ENCODE data around the gene GPR143. TPM values are rescaled to one million over a fixed set of nuclear protein-coding genes. Genes with fewer than 3 reads are reported as not detected.

Gene GPR143
- total RNA-seq, 1 experiment from 2014 or later, result 1.2 TPM

DNA sequence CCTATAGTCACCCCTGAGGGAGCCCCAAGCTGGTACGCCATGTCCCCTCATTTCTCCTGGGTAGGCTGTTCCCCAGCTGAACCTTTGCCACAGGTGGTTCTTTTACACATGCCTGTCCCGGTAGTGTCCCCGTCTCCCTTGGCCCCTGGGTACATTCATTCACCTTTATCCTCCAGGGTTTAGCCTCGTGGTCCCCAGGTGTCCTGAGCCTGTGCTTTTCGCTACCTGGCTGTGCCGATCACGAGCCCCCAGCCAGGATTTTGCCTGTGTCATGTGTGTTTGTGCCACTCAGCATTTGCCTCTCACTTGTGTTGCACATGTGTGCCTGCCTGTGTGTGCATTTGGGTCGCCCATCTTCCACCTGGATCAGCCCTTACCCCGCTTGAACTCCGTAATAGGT lies 57.6 kb downstream of the GPR143 start:
- POLR2A ChIA-PET (ENCODE audit: low non-redundant PET), result no interaction called here

DNA sequence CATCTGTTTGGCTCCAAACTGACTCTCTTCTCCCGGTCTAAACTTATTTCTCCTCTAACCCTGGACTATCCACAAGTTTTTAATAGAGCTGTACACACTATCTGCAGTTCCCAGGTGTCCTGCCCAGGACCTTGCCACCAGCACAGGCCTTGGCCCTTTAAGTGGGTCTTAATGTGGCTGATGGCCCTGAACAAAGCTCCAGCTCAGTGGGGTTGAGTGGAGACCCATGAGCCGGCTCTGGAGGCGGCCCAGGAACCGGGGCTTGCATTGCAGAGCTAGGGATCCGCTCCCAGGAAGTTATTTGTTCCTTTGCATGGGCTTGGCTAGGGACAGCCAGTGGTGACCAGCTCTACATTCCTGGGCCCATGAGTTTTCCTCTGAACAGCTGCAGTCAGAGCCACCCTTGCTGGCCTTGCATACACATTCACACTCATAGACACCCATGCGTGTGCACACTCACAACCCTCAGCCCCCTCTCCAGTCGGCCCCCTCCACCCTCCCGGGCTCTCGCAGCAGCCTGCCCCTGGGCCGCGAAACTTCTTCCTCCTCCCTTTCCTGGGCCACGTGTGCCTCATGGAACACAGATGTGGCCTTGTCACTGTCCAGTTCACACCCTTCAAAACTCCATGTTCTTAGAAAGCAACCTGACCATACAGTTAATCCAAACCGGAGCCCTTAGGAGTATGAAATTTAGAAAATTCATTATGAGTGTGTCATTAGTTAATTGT lies 58.2 kb downstream of the GPR143 start:
- DNase-seq (ENCODE audit: low spot score), result no peak
- TF ChIP-seq, protein P1, sequence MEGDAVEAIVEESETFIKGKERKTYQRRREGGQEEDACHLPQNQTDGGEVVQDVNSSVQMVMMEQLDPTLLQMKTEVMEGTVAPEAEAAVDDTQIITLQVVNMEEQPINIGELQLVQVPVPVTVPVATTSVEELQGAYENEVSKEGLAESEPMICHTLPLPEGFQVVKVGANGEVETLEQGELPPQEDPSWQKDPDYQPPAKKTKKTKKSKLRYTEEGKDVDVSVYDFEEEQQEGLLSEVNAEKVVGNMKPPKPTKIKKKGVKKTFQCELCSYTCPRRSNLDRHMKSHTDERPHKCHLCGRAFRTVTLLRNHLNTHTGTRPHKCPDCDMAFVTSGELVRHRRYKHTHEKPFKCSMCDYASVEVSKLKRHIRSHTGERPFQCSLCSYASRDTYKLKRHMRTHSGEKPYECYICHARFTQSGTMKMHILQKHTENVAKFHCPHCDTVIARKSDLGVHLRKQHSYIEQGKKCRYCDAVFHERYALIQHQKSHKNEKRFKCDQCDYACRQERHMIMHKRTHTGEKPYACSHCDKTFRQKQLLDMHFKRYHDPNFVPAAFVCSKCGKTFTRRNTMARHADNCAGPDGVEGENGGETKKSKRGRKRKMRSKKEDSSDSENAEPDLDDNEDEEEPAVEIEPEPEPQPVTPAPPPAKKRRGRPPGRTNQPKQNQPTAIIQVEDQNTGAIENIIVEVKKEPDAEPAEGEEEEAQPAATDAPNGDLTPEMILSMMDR (conservative IDR thresholded peaks at IDR 0.05; ENCODE audit: low read depth, low read length), result no peak
- no peak for TF ChIP-seq EZH2 (IDR thresholded peaks at IDR 0.05; ENCODE audit: borderline replicate concordance, low read depth, low read length, poor library complexity, severe bottlenecking)
- CTCF ChIA-PET, result no interaction called here

More for the DNA sequence above, 57.6 kb downstream of the GPR143 start:
- intact Hi-C loops (cut with micrococcal nuclease; ENCODE audit: unreplicated experiment), result loop anchor here (2.0 to 10.0 kb wide), 3 partner anchors 246 to 891 kb away; no protein-coding TSS in a partner anchor
- Histone ChIP-seq H3K4me3 (ENCODE audit: low read depth, low read length, poor library complexity, severe bottlenecking) (no peak overlapping the region), H3K27ac (ENCODE audit: low read depth, low read length, poor library complexity, severe bottlenecking) (no peak overlapping the region), H3K36me3 (ENCODE audit: insufficient read depth, low read length, poor library complexity, severe bottlenecking) (peaks cover 6% of the 10 kb centered on the region), H3K9me3 (ENCODE audit: low read depth, low read length, poor library complexity, severe bottlenecking) (no peaks in the 10 kb centered on the region), H3K4me1 (ENCODE audit: insufficient read depth, low read length, poor library complexity, severe bottlenecking) (no peaks in the 10 kb centered on the region), H3K27me3 (replicated peaks; ENCODE audit: insufficient read depth, low read depth, low read length, poor library complexity) (no peaks in the 10 kb centered on the region)
- TF ChIP-seq, protein P1 (conservative IDR thresholded peaks at IDR 0.05; ENCODE audit: low read depth, low read length), result no peak
- TF ChIP-seq EZH2 (IDR thresholded peaks at IDR 0.05; ENCODE audit: borderline replicate concordance, low read depth, low read length, poor library complexity, severe bottlenecking), result no peak
- BruUV-seq (replicated peaks), result no TSS peak
- CTCF ChIA-PET, result no interaction called here
- no peak for DNase-seq (ENCODE audit: low spot score)

DNA sequence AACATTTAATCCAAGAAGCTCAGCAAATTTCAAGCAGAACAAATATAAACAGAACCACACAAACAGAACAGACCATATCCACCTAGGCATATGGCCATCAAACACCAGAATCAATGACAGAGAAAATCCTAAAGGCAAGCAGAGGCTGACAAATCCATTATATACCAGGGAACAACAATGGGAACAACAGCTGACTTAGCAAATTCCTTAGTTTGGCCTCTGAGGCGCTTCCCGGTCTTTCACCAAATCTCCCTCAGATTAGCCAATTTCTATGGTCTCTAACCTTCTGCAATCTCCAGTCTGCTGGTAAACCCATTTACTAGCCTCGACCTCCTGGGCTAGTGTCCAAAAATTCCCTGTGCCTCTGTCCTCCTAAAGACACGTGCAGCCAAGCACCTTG lies 59.2 kb downstream of the GPR143 start:
- no peaks in the 10 kb centered on the region for H3K27me3 ChIP-seq (replicated peaks; ENCODE audit: insufficient read depth, low read depth, low read length, poor library complexity)
- peaks cover 6% of the 10 kb centered on the region for H3K36me3 ChIP-seq (ENCODE audit: insufficient read depth, low read length, poor library complexity, severe bottlenecking)
- no peaks in the 10 kb centered on the region for H3K9me3 ChIP-seq (ENCODE audit: low read depth, low read length, poor library complexity, severe bottlenecking)
- no TSS peak for BruUV-seq (replicated peaks)
- TF ChIP-seq, protein P1 (conservative IDR thresholded peaks at IDR 0.05; ENCODE audit: low read depth, low read length), result no peak
- TF ChIP-seq EZH2 (IDR thresholded peaks at IDR 0.05; ENCODE audit: borderline replicate concordance, low read depth, low read length, poor library complexity, severe bottlenecking), result no peak
- H3K27ac ChIP-seq (ENCODE audit: low read depth, low read length, poor library complexity, severe bottlenecking), result no peak overlapping the region
- intact Hi-C loops (cut with micrococcal nuclease; ENCODE audit: unreplicated experiment), result loop anchor here (5.0 to 10.0 kb wide), 2 partner anchors 244 to 362 kb away; no protein-coding TSS in a partner anchor
- POLR2A ChIA-PET (ENCODE audit: low non-redundant PET), result no interaction called here
- no peak for DNase-seq (ENCODE audit: low spot score)
- CTCF ChIA-PET, result no interaction called here
- H3K4me1 ChIP-seq (ENCODE audit: insufficient read depth, low read length, poor library complexity, severe bottlenecking), result no peaks in the 10 kb centered on the region
- H3K4me3 ChIP-seq (ENCODE audit: low read depth, low read length, poor library complexity, severe bottlenecking), result no peak overlapping the region

More for the DNA sequence above, 58.2 kb downstream of the GPR143 start:
- no peak overlapping the region for H3K27ac ChIP-seq (ENCODE audit: low read depth, low read length, poor library complexity, severe bottlenecking)
- intact Hi-C loops (cut with micrococcal nuclease; ENCODE audit: unreplicated experiment), result loop anchor here (2.0 to 10.0 kb wide), 3 partner anchors 245 to 891 kb away; no protein-coding TSS in a partner anchor
- no peaks in the 10 kb centered on the region for H3K9me3 ChIP-seq (ENCODE audit: low read depth, low read length, poor library complexity, severe bottlenecking)
- H3K36me3 ChIP-seq (ENCODE audit: insufficient read depth, low read length, poor library complexity, severe bottlenecking), result peaks cover 6% of the 10 kb centered on the region
- BruUV-seq (replicated peaks), result no TSS peak
- H3K27me3 ChIP-seq (replicated peaks; ENCODE audit: insufficient read depth, low read depth, low read length, poor library complexity), result no peaks in the 10 kb centered on the region
- H3K4me3 ChIP-seq (ENCODE audit: low read depth, low read length, poor library complexity, severe bottlenecking), result no peak overlapping the region
- POLR2A ChIA-PET (ENCODE audit: low non-redundant PET), result no interaction called here
- H3K4me1 ChIP-seq (ENCODE audit: insufficient read depth, low read length, poor library complexity, severe bottlenecking), result no peaks in the 10 kb centered on the region

Data from A673 (cell line).